HL-60 (cell line): ENCODE measurements around the gene PAPPA.

Source experiments
- DNase-seq, 2 experiments: peaks; one replicate each; pipeline ENCODE4 v3.0.0-alpha.2; 2010 to 2020; ENCODE audit warnings: low read depth in 1 of 2, low spot score in 1 of 2
- H3K27ac ChIP-seq: fragments of 250-450 bp; sonication (Bioruptor Pico); replicated peaks from 2 replicates; pipeline ENCODE4 v1.5.1; 2020; ENCODE audit warnings: mild to moderate bottlenecking, moderate library complexity
- H3K27me3 ChIP-seq: fragments of 250-450 bp; sonication (Bioruptor Pico); 2 replicates; pipeline ENCODE4 v1.5.1; 2021; ENCODE audit warnings: mild to moderate bottlenecking, moderate library complexity; ENCODE audit not compliant: insufficient read depth, poor library complexity, severe bottlenecking
- H3K4me3 ChIP-seq: replicated peaks from 2 replicates; pipeline ENCODE4 v1.5.1; 2011; ENCODE audit warnings: mild to moderate bottlenecking, control low read depth, low read length; ENCODE audit not compliant: insufficient read depth
- CTCF ChIP-seq: IDR thresholded peaks from one replicate; pipeline ENCODE4 v1.5.1; 2011; ENCODE audit warnings: low read length, control low read depth, inconsistent platforms; ENCODE audit not compliant: insufficient read depth
- GABPA ChIP-seq: IDR thresholded peaks from 2 replicates; pipeline ENCODE4 v1.6.1; 2012; ENCODE audit warnings: low read depth
- POLR2AphosphoS5 ChIP-seq: IDR thresholded peaks from 2 replicates; pipeline ENCODE4 v1.6.1; 2012; ENCODE audit warnings: low read depth
- REST ChIP-seq: IDR thresholded peaks from 2 replicates; pipeline ENCODE4 v1.6.1; 2012; ENCODE audit warnings: low read depth; ENCODE audit not compliant: insufficient replicate concordance
- SPI1 ChIP-seq: IDR thresholded peaks from 2 replicates; pipeline ENCODE4 v1.6.1; 2012; ENCODE audit warnings: low read depth, mild to moderate bottlenecking, borderline replicate concordance

Gene PAPPA

GRCh38 chr9:116391306-116391900 lies 237.8 kb downstream of the PAPPA start:
- no peak overlapping the region for H3K27ac ChIP-seq
- no peaks in the 10 kb centered on the region for H3K27me3 ChIP-seq
- H3K4me3 ChIP-seq, result no peak overlapping the region
- TF ChIP-seq SPI1, result no peak
- no peak for DNase-seq

- no peaks in the 10 kb centered on the region for H3K27me3 ChIP-seq
- no peak overlapping the region for H3K27ac ChIP-seq
- no peak for DNase-seq
- no peak overlapping the region for H3K4me3 ChIP-seq
- TF ChIP-seq GABPA, result no peak
- TF ChIP-seq SPI1, result no peak
- TF ChIP-seq CTCF, result no peak
- TF ChIP-seq POLR2AphosphoS5, result no peak
- TF ChIP-seq REST, result no peak
Observed at GRCh38 chr9:116393198-116393597, 239.6 kb downstream of the PAPPA start.

- Histone ChIP-seq H3K27ac (no peak overlapping the region), H3K27me3 (no peaks in the 10 kb centered on the region), H3K4me3 (no peak overlapping the region)
- TF ChIP-seq GABPA (no peak), SPI1 (no peak), REST (no peak), CTCF (no peak), POLR2AphosphoS5 (no peak)
- DNase-seq, result no peak
Observed at GRCh38 chr9:116394070-116394469, 240.5 kb downstream of the PAPPA start.

- Histone ChIP-seq H3K4me3 (no peak overlapping the region), H3K27me3 (no peaks in the 10 kb centered on the region), H3K27ac (no peak overlapping the region)
- no peak for DNase-seq
- TF ChIP-seq POLR2AphosphoS5 (no peak), CTCF (no peak), SPI1 (no peak), GABPA (no peak), REST (no peak)
Observed at GRCh38 chr9:116394894-116395698, 241.5 kb downstream of the PAPPA start.
